Loucy (cell line): Measurements from ENCODE around the gene C12orf75.

ENCODE experiments used
- CTCF ChIP-seq: fragments of 200-600 bp; sonication (generic); conservative IDR thresholded peaks from 2 replicates; pipeline ENCODE4 v1.5.1; 2014; ENCODE audit warnings: mild to moderate bottlenecking, antibody characterized with exemption, low read length
- EZH2phosphoT487 ChIP-seq: fragments of 200-600 bp; IDR thresholded peaks from 2 replicates; pipeline ENCODE4 v1.6.1; 2018; ENCODE audit warnings: antibody characterized with exemption, mild to moderate bottlenecking, moderate library complexity, borderline replicate concordance

- TF ChIP-seq CTCF (no peak), EZH2phosphoT487 (no peak)
Observed at GRCh38 chr12:105358789-105359188, 28.3 kb downstream of the C12orf75 start.
